ENCODE measurements around the gene DOCK9.

DNA sequence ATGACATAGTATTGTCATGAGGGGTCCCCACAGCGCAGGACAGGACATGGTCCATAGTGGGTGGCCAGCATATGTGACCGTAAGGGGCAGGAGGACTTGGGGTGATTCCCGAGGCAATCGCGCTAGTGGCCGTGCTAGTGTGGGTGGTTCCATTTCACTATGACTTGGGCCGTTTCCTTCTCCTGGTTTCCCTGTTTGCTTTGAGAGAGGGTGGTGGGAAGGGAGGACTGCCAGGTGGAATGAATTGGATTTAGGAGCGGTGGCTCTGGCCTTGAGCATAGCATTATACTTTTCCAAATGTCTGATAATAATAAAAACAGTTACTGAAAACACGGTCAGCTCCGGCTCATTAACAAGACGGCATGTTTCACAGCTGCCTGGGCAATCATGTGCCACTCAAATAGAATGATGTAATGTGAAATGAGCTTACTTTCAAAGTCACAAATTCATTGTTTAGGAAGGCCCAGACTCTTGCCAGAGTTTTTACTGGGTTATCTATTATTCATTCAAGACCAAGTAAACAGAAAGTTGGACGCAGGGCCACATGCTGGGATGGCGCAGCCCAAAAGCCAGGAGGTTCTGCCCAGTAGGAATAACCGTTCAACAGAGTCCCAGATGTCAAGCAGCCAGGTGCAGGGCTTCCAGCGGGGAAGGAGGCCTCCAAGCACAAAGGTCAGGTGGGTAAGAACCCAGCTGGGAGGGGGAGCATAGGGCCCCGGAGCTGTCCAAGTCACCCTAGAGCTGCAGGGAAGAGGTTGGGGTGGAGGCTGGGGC lies 205.8 kb downstream of the DOCK9 start:
- TF ChIP-seq, protein P1, sequence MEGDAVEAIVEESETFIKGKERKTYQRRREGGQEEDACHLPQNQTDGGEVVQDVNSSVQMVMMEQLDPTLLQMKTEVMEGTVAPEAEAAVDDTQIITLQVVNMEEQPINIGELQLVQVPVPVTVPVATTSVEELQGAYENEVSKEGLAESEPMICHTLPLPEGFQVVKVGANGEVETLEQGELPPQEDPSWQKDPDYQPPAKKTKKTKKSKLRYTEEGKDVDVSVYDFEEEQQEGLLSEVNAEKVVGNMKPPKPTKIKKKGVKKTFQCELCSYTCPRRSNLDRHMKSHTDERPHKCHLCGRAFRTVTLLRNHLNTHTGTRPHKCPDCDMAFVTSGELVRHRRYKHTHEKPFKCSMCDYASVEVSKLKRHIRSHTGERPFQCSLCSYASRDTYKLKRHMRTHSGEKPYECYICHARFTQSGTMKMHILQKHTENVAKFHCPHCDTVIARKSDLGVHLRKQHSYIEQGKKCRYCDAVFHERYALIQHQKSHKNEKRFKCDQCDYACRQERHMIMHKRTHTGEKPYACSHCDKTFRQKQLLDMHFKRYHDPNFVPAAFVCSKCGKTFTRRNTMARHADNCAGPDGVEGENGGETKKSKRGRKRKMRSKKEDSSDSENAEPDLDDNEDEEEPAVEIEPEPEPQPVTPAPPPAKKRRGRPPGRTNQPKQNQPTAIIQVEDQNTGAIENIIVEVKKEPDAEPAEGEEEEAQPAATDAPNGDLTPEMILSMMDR (IDR thresholded peaks at IDR 0.05) = no peak
- no peak for TF ChIP-seq POLR2A (IDR thresholded peaks at IDR 0.05)

All from right lobe of liver (tissue), 4 donors.